GM12878 (cell line): Measurements from ENCODE around the gene FBXL14. TPM values are rescaled to one million over a fixed set of nuclear protein-coding genes. Genes with fewer than 3 reads are reported as not detected.

Experiments used
- ATAC-seq: fragments of 200-7000 bp; cut with Tn5 transposase; 3 replicates; pipeline ENCODE4 v1.9.1; 2020; ENCODE audit warnings: mild to moderate bottlenecking, moderate library complexity
- BruUV-seq: library from RNA; stranded (reverse); fragments of 400-500 nt; replicated peaks from 2 replicates; lab custom pipeline; 2021; lab: Mats Ljungman, UMichigan
- CTCF ChIA-PET: fragments of 300-600 bp; sonication (Branson Sonifier 250); formaldehyde crosslinking; extraction: SDS; loops from one replicate; lab custom pipeline; 2021; ENCODE audit warnings: inconsistent platforms; lab: Yijun Ruan, JAX
- POLR2A ChIA-PET: fragments of 350-600 bp; formaldehyde crosslinking; extraction: SDS; loops from one replicate; lab custom pipeline; 2021; ENCODE audit warnings: inconsistent platforms; lab: Charles Lee
- RAD21 ChIA-PET: fragments of 300-600 bp; sonication (Branson Sonifier 250); formaldehyde crosslinking; loops from one replicate; lab custom pipeline; 2023; ENCODE audit warnings: antibody characterized with exemption; ENCODE audit not compliant: unreplicated experiment; lab: Charles Lee
- SMC1A ChIA-PET: fragments of 300-600 bp; sonication (Branson Sonifier 250); formaldehyde crosslinking; loops from one replicate; lab custom pipeline; 2023; ENCODE audit not compliant: unreplicated experiment, uncharacterized antibody; lab: Charles Lee
- DNase-seq: peaks from one replicate; pipeline ENCODE4 v3.0.0-alpha.2; 2011; ENCODE audit warnings: low read depth, low spot score
- FAIRE-seq: peaks from 3 replicates; lab custom pipeline; 2011; peaks lifted over from hg19 to GRCh38; lab: Jason Lieb, UNC
- H2AFZ ChIP-seq: 2 replicates; pipeline ENCODE4 v1.6.0; 2011; ENCODE audit warnings: low read depth, low read length, control low read depth; ENCODE audit not compliant: control insufficient read depth
- H3K27ac ChIP-seq: 2 replicates; pipeline ENCODE4 v1.5.1; 2011; ENCODE audit warnings: control low read depth; ENCODE audit not compliant: control insufficient read depth, insufficient read depth
- H3K27me3 ChIP-seq, 2 experiments: replicated peaks in 1 of 2; 2 replicates each; pipeline versions ENCODE4 v1.6.0 to v1.6.1; 2011; ENCODE audit warnings: low read length in 1 of 2; ENCODE audit not compliant: control insufficient read depth in 2 of 2, insufficient read depth in 2 of 2
- H3K36me3 ChIP-seq, 2 experiments: 2 replicates each; pipeline ENCODE4 v1.5.1; 2011; ENCODE audit warnings: low read length in 1 of 2; ENCODE audit not compliant: control insufficient read depth in 2 of 2, insufficient read depth in 2 of 2
- H3K4me1 ChIP-seq: 2 replicates; pipeline ENCODE4 v1.6.1; 2011; ENCODE audit warnings: mild to moderate bottlenecking, low read length, moderate library complexity, mixed read lengths; ENCODE audit not compliant: control insufficient read depth, insufficient read depth
- H3K4me2 ChIP-seq: 2 replicates; pipeline ENCODE4 v1.6.0; 2011; ENCODE audit warnings: control low read depth; ENCODE audit not compliant: control insufficient read depth, insufficient read depth
- H3K4me3 ChIP-seq: fragments of 200-600 bp; sonication (generic); 2 replicates; pipeline ENCODE4 v1.5.1; 2016
- H3K79me2 ChIP-seq: 2 replicates; pipeline ENCODE4 v1.6.0; 2011; ENCODE audit warnings: low read length; ENCODE audit not compliant: control insufficient read depth, insufficient read depth
- H3K9ac ChIP-seq: 2 replicates; pipeline ENCODE4 v1.8.0; 2011; ENCODE audit warnings: low read length, control low read depth, mixed read lengths; ENCODE audit not compliant: control insufficient read depth, insufficient read depth
- H3K9me3 ChIP-seq: replicated peaks from 3 replicates; pipeline ENCODE4 v1.5.1; 2011; ENCODE audit warnings: mild to moderate bottlenecking, low read length; ENCODE audit not compliant: control insufficient read depth, insufficient read depth
- H4K20me1 ChIP-seq: 2 replicates; pipeline ENCODE4 v1.6.0; 2011; ENCODE audit not compliant: control insufficient read depth, insufficient read depth
- EZH2 ChIP-seq: IDR thresholded peaks from 2 replicates; pipeline ENCODE4 v1.6.1; 2012; ENCODE audit warnings: low read depth, mild to moderate bottlenecking, control low read depth, inconsistent platforms, low read length, borderline replicate concordance; ENCODE audit not compliant: control insufficient read depth
- FOXK2 ChIP-seq: fragments of 450-650 bp; IDR thresholded peaks from 2 replicates; pipeline ENCODE4 v1.6.1; 2017; ENCODE audit warnings: mild to moderate bottlenecking, moderate library complexity
- GABPA ChIP-seq: IDR thresholded peaks from 2 replicates; pipeline ENCODE4 v1.6.1; 2014; ENCODE audit warnings: antibody characterized with exemption, low read depth, mild to moderate bottlenecking, inconsistent platforms
- KAT2A ChIP-seq: conservative IDR thresholded peaks from 2 replicates; pipeline ENCODE4 v1.6.1; 2011; ENCODE audit warnings: low read depth, low read length; ENCODE audit not compliant: control insufficient read depth
- KDM1A ChIP-seq: fragments of 200-600 bp; sonication (generic); IDR thresholded peaks from 2 replicates; pipeline ENCODE4 v1.6.1; 2016; ENCODE audit warnings: borderline replicate concordance
- LARP7 ChIP-seq: fragments of 450-650 bp; IDR thresholded peaks from 2 replicates; pipeline ENCODE4 v1.6.1; 2017; ENCODE audit warnings: mild to moderate bottlenecking
- NBN ChIP-seq: fragments of 450-650 bp; IDR thresholded peaks from 2 replicates; pipeline ENCODE4 v1.6.1; 2016
- PKNOX1 ChIP-seq: fragments of 450-650 bp; IDR thresholded peaks from 2 replicates; pipeline ENCODE4 v1.6.1; 2016; ENCODE audit warnings: mild to moderate bottlenecking
- POLR2A ChIP-seq: IDR thresholded peaks from 2 replicates; pipeline ENCODE4 v1.6.1; 2011; ENCODE audit warnings: low read depth, mild to moderate bottlenecking, low read length
- SMC3 ChIP-seq: IDR thresholded peaks from 2 replicates; pipeline ENCODE4 v1.6.1; 2011; ENCODE audit warnings: low read length, improper control_type of control experiment, borderline replicate concordance
- ZBTB4 ChIP-seq: fragments of 450-650 bp; formaldehyde crosslinking; IDR thresholded peaks from 2 replicates; pipeline ENCODE4 v1.4.0; 2022; ENCODE audit warnings: mild to moderate bottlenecking, moderate library complexity
- WGBS: methylation state at CpG from one replicate; pipeline ENCODE4 v1.1.6; 2016; ENCODE audit warnings: low lambda C conversion rate; ENCODE audit not compliant: insufficient replicate concordance, insufficient coverage; ENCODE audit errors: missing lambda C conversion rate; 5-methylcytosine and 5-hydroxymethylcytosine counted together
- in situ Hi-C: fragments of 300-500 bp; cut with MboI; formaldehyde crosslinking; loops from 9 replicates; pipeline ENCODE4 v1.14.3; 2018; ENCODE audit warnings: mixed read lengths
- intact Hi-C: fragments of 100-400 bp; cut with micrococcal nuclease; formaldehyde crosslinking; loops from one replicate; pipeline ENCODE4 v1.14.2; 2022; ENCODE audit not compliant: unreplicated experiment
- polyA plus RNA-seq, 11 experiments: library from polyadenylated mRNA; depleted of rRNA in 4 of 11; unstranded in 6 of 11; stranded (reverse) in 5 of 11; fragments of >200 nt; fragmentation: Nextera tagmentation in 4 of 11; fragmentation: Illumina TruSeq in 1 of 11; extraction: Ambion mirVana in 4 of 11; extraction: Trizol in 1 of 11; gene quantifications; 1 replicate in 1 of 11; 2 replicates in 10 of 11; pipeline versions ENCODE4 v1.2.1 to v1.2.3, GENCODE V29; 2011 to 2016; ENCODE audit warnings: inconsistent platforms in 2 of 11, missing spikeins in 2 of 11, low read depth in 1 of 11
- total RNA-seq, 4 experiments: library from RNA; depleted of rRNA in 3 of 4; stranded (reverse); fragments of >200 nt in 3 of 4; fragmentation: Illumina TruSeq in 1 of 4; extraction: Trizol in 1 of 4; gene quantifications; 2 replicates each; pipeline versions ENCODE4 v1.2.1 to v1.2.3, GENCODE V29; 2013 to 2021
- TF ChIP-seq, protein P1 (sequence below): fragments of 450-650 bp; IDR thresholded peaks from 2 replicates; pipeline ENCODE4 v1.6.1; 2017; ENCODE audit warnings: borderline replicate concordance
- TF ChIP-seq, protein P2 (sequence below): fragments of 450-650 bp; IDR thresholded peaks from 2 replicates; pipeline ENCODE4 v1.6.1; 2017; ENCODE audit warnings: mild to moderate bottlenecking, moderate library complexity

Gene FBXL14
- total and polyA plus RNA-seq, 10 of the 15 experiments (the other 5 are each of a cell fraction or from before 2014, with no cell fraction given), result 0.44 to 19.0 (median 2.9) TPM

- H3K4me3 ChIP-seq, result peak overlapping the region; percentile 97
- H3K4me1 ChIP-seq, result peaks cover 16% of the 10 kb centered on the region
- no peak for FAIRE-seq
- TF ChIP-seq, protein P1, sequence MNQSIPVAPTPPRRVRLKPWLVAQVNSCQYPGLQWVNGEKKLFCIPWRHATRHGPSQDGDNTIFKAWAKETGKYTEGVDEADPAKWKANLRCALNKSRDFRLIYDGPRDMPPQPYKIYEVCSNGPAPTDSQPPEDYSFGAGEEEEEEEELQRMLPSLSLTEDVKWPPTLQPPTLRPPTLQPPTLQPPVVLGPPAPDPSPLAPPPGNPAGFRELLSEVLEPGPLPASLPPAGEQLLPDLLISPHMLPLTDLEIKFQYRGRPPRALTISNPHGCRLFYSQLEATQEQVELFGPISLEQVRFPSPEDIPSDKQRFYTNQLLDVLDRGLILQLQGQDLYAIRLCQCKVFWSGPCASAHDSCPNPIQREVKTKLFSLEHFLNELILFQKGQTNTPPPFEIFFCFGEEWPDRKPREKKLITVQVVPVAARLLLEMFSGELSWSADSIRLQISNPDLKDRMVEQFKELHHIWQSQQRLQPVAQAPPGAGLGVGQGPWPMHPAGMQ, result no peak
- TF ChIP-seq SMC3 (no peak), LARP7 (0 out of 2 replicates have a peak, but pooled peaks have one; percentile 36), EZH2 (no peak), KAT2A (no peak), NBN (no peak), GABPA (no peak), PKNOX1 (no peak), ZBTB4 (CRISPR knock-in tag) (no peak), POLR2A (peak; percentile 51), KDM1A (no peak), FOXK2 (no peak)
- TF ChIP-seq, protein P2, sequence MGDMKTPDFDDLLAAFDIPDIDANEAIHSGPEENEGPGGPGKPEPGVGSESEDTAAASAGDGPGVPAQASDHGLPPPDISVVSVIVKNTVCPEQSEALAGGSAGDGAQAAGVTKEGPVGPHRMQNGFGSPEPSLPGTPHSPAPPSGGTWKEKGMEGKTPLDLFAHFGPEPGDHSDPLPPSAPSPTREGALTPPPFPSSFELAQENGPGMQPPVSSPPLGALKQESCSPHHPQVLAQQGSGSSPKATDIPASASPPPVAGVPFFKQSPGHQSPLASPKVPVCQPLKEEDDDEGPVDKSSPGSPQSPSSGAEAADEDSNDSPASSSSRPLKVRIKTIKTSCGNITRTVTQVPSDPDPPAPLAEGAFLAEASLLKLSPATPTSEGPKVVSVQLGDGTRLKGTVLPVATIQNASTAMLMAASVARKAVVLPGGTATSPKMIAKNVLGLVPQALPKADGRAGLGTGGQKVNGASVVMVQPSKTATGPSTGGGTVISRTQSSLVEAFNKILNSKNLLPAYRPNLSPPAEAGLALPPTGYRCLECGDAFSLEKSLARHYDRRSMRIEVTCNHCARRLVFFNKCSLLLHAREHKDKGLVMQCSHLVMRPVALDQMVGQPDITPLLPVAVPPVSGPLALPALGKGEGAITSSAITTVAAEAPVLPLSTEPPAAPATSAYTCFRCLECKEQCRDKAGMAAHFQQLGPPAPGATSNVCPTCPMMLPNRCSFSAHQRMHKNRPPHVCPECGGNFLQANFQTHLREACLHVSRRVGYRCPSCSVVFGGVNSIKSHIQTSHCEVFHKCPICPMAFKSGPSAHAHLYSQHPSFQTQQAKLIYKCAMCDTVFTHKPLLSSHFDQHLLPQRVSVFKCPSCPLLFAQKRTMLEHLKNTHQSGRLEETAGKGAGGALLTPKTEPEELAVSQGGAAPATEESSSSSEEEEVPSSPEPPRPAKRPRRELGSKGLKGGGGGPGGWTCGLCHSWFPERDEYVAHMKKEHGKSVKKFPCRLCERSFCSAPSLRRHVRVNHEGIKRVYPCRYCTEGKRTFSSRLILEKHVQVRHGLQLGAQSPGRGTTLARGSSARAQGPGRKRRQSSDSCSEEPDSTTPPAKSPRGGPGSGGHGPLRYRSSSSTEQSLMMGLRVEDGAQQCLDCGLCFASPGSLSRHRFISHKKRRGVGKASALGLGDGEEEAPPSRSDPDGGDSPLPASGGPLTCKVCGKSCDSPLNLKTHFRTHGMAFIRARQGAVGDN, result no peak
These were observed 991 bp downstream of the FBXL14 start for GRCh38 chr12:1593174-1594005.

More at GRCh38 chr12:1593174-1594005, 991 bp downstream of the FBXL14 start:
- Histone ChIP-seq H3K79me2 (peaks cover 49% of the 10 kb centered on the region), H3K4me2 (peak overlapping the region; percentile 76), H3K27ac (peak overlapping the region; percentile 22; the same call in 1 of the 2 replicates), H2AFZ (peak overlapping the region; percentile 37), H3K36me3 (no peaks in the 10 kb centered on the region), H4K20me1 (no peaks in the 10 kb centered on the region), H3K9ac (peak overlapping the region; percentile 27), H3K27me3 (no peaks in the 10 kb centered on the region), H3K9me3 (no peaks in the 10 kb centered on the region)
- POLR2A ChIA-PET, result interaction anchor here (0.5 to 3.0 kb wide), 9 partner anchors 9 to 1278 kb away, joined by 3 to 23 read pairs (median 5); no protein-coding TSS in a partner anchor
- ATAC-seq (peak; percentile 29), DNase-seq (no peak)
- RAD21 ChIA-PET, result interaction anchor here (0.8 to 3.2 kb wide), 14 partner anchors 9 to 644 kb away, joined by 3 to 30 read pairs (median 4); partner anchors contain the start of gene RAD52
- TSS peak; percentile 49 for BruUV-seq
- intact Hi-C loops (no loop called here), in situ Hi-C loops (no loop called here)
- 3% methylated on average over 56 of the region's 56 CpGs for WGBS
- CTCF ChIA-PET, result interaction anchor here (1.1 to 6.9 kb wide), 11 partner anchors 8 to 475 kb away, joined by 3 to 38 read pairs (median 6); no protein-coding TSS in a partner anchor
- SMC1A ChIA-PET, result interaction anchor here (1.1 to 3.1 kb wide), 9 partner anchors 9 to 488 kb away, joined by 3 to 20 read pairs (median 7); no protein-coding TSS in a partner anchor
